Loucy (cell line): ENCODE measurements around the gene TGFB2.

Experiments
- H2AFZ ChIP-seq: fragments of 200-600 bp; sonication (generic); 2 replicates; pipeline ENCODE4 v1.6.0; 2016; ENCODE audit warnings: antibody characterized with exemption, mild to moderate bottlenecking, low read length, moderate library complexity
- H3F3A ChIP-seq: fragments of 200-600 bp; 2 replicates; pipeline ENCODE4 v1.6.0; 2016; ENCODE audit warnings: antibody characterized with exemption, low read depth, mild to moderate bottlenecking
- H3K27me3 ChIP-seq: fragments of 200-600 bp; sonication (generic); 2 replicates; pipeline ENCODE4 v1.6.1; 2014; ENCODE audit warnings: low read length, mild to moderate bottlenecking; ENCODE audit not compliant: insufficient read depth, poor library complexity, severe bottlenecking
- H3K36me3 ChIP-seq: fragments of 200-600 bp; sonication (generic); 2 replicates; pipeline ENCODE4 v1.6.1; 2016; ENCODE audit warnings: low read length; ENCODE audit not compliant: insufficient read depth
- H3K4me1 ChIP-seq: fragments of 200-600 bp; sonication (generic); 2 replicates; pipeline ENCODE4 v1.5.1; 2014; ENCODE audit warnings: low read length, mild to moderate bottlenecking; ENCODE audit not compliant: insufficient read depth, poor library complexity, severe bottlenecking
- H3K4me2 ChIP-seq: fragments of 200-600 bp; sonication (generic); 2 replicates; pipeline ENCODE4 v1.6.0; 2014; ENCODE audit warnings: antibody characterized with exemption, low read length, low read depth, mild to moderate bottlenecking; ENCODE audit not compliant: poor library complexity, severe bottlenecking
- H3K4me3 ChIP-seq: fragments of 200-600 bp; sonication (generic); 2 replicates; pipeline ENCODE4 v1.5.1; 2014; ENCODE audit warnings: low read length, mild to moderate bottlenecking, mixed read lengths; ENCODE audit not compliant: poor library complexity, severe bottlenecking
- H3K79me2 ChIP-seq: fragments of 200-600 bp; sonication (generic); 2 replicates; pipeline ENCODE4 v1.6.1; 2014; ENCODE audit warnings: low read length; ENCODE audit not compliant: insufficient read depth
- H3K9ac ChIP-seq: fragments of 200-600 bp; sonication (generic); 2 replicates; pipeline ENCODE4 v1.6.0; 2014; ENCODE audit warnings: mild to moderate bottlenecking, low read depth, low read length, moderate library complexity; ENCODE audit not compliant: poor library complexity, severe bottlenecking
- H3K9me2 ChIP-seq: fragments of 200-600 bp; sonication (generic); replicated peaks from 2 replicates; pipeline ENCODE4 v1.6.1; 2016; ENCODE audit warnings: low read depth, low read length, mixed read lengths
- H3K9me3 ChIP-seq: fragments of 200-600 bp; sonication (generic); 2 replicates; pipeline ENCODE4 v1.6.1; 2014; ENCODE audit warnings: mild to moderate bottlenecking, antibody characterized with exemption, low read length, low read depth; ENCODE audit not compliant: insufficient read depth
- H4K20me1 ChIP-seq: fragments of 200-600 bp; sonication (generic); 2 replicates; pipeline ENCODE4 v1.6.0; 2014; ENCODE audit warnings: antibody characterized with exemption, low read length, mild to moderate bottlenecking; ENCODE audit not compliant: insufficient read depth, poor library complexity, severe bottlenecking
- EZH2phosphoT487 ChIP-seq: fragments of 200-600 bp; IDR thresholded peaks from 2 replicates; pipeline ENCODE4 v1.6.1; 2018; ENCODE audit warnings: antibody characterized with exemption, mild to moderate bottlenecking, moderate library complexity, borderline replicate concordance
- TF ChIP-seq, protein P1 (sequence below): fragments of 200-600 bp; sonication (generic); conservative IDR thresholded peaks from 2 replicates; pipeline ENCODE4 v1.5.1; 2014; ENCODE audit warnings: mild to moderate bottlenecking, antibody characterized with exemption, low read length

TGFB2 gene

DNA sequence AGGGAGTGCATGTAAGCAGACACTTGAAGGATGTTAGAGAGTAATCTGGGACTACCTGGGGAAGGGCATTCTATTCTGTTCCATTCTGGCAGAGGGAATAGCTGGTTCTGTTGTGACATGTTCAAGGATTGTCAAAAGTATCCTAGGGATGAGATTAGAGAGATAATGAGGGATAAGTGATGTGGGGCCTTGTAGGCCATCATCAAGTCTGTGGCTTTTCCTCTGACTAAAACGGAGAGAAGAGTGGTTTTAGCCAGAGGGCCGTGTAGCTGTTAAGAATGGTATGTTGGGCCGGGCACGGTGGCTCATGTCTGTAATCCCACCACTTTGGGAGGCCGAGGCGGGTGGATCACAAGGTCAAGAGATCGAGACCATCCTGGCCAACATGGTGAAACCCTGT is 23.6 kb downstream of the TGFB2 start:
- no peak overlapping the region for H3K9ac ChIP-seq
- H3K4me1 ChIP-seq = no peaks in the 10 kb centered on the region
- H4K20me1 ChIP-seq = no peaks in the 10 kb centered on the region
- no peaks in the 10 kb centered on the region for H3F3A ChIP-seq
- no peak overlapping the region for H2AFZ ChIP-seq
- H3K79me2 ChIP-seq = no peaks in the 10 kb centered on the region
- H3K4me2 ChIP-seq = no peak overlapping the region
- H3K4me3 ChIP-seq = no peak overlapping the region
- H3K27me3 ChIP-seq = peaks cover 20% of the 10 kb centered on the region
- H3K36me3 ChIP-seq = no peaks in the 10 kb centered on the region
- no peaks in the 10 kb centered on the region for H3K9me2 ChIP-seq
- TF ChIP-seq EZH2phosphoT487 = no peak
- TF ChIP-seq, protein P1, sequence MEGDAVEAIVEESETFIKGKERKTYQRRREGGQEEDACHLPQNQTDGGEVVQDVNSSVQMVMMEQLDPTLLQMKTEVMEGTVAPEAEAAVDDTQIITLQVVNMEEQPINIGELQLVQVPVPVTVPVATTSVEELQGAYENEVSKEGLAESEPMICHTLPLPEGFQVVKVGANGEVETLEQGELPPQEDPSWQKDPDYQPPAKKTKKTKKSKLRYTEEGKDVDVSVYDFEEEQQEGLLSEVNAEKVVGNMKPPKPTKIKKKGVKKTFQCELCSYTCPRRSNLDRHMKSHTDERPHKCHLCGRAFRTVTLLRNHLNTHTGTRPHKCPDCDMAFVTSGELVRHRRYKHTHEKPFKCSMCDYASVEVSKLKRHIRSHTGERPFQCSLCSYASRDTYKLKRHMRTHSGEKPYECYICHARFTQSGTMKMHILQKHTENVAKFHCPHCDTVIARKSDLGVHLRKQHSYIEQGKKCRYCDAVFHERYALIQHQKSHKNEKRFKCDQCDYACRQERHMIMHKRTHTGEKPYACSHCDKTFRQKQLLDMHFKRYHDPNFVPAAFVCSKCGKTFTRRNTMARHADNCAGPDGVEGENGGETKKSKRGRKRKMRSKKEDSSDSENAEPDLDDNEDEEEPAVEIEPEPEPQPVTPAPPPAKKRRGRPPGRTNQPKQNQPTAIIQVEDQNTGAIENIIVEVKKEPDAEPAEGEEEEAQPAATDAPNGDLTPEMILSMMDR = no peak
- no peaks in the 10 kb centered on the region for H3K9me3 ChIP-seq

DNA sequence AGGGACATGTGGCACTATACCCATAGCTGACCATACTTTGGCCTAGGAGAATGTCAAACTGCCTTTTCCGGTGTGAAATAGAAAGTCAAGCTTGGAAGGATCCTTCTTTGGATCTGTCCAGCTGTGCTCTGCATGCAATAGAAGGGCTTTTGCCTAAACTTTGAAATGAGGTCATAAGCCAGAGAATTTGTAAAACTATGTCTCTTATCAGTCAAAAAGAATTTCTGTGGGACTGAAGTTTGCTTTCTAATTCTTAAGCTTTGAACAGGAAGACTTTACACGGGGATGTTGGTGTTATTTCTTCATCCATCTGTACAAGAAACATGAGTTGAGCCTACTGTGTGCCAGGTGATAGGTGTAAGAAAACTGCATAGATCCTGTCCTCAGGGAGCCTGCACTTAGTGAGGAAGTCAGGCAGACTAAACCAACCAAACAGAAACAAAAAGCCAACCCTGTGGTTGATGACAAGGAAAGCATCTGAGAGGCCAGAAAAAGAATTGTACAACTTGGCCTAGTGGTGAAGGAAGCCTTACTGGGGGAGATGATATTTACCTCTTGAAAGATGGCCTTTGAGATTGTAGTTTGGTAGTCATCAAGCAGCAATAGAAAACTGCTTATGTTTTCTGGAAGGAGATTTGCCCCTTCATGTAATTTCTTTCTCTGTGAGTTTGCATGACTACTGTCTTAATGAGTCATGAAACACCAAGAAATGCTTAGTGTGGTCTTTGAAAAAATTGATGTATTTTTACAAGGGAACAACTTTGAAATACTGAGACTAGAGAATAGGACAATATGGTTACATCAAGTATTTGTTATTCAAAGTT is 24.8 kb downstream of the TGFB2 start:
- H3K9ac ChIP-seq = no peak overlapping the region
- no peaks in the 10 kb centered on the region for H3K36me3 ChIP-seq
- H3K79me2 ChIP-seq = no peaks in the 10 kb centered on the region
- peaks cover 33% of the 10 kb centered on the region for H3K27me3 ChIP-seq
- no peaks in the 10 kb centered on the region for H3K9me3 ChIP-seq
- H3K4me1 ChIP-seq = no peaks in the 10 kb centered on the region
- H3K4me3 ChIP-seq = no peak overlapping the region
- H3K9me2 ChIP-seq = no peaks in the 10 kb centered on the region
- H2AFZ ChIP-seq = no peak overlapping the region
- no peak for TF ChIP-seq EZH2phosphoT487
- TF ChIP-seq, protein P1 = no peak
- H3F3A ChIP-seq = no peaks in the 10 kb centered on the region
- H3K4me2 ChIP-seq = no peak overlapping the region
- no peaks in the 10 kb centered on the region for H4K20me1 ChIP-seq

DNA sequence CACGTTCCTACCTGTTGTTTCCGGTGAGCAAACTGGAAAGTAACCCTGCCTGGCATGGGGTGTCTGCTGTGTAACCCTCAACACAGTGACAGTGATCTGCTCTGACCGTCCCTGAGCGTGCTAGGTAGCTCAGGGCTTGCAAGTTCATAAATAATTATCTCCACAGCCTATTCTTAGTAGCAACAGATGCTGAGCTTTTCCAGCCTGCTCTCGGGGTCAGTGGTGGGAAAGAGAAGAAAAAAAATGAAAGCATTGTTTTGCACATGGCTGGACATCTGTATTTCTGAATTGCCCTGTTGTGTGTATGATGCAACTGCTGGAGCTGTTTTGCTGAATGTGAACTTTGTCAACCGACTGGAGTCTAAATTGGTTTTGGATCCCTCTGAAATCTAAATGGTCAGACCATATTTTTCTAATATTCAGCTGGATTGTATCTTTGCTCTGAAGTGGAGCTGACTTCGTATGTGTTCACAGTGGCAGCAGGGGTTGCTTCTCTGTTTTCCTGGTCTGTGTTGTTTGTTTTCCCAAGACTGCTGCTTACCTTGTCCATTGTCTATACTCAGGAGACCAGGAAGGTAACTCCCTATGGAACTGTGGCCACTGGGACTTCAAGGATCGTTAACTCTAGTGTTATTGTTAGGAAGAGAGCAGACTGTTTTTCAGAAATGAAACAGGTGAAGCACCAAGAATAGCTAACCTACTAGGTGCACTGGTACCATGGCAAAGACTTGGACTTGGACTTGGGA is 27.0 kb downstream of the TGFB2 start:
- Histone ChIP-seq H3K4me2 (no peak overlapping the region), H3K4me1 (peaks cover 3% of the 10 kb centered on the region), H3K9me2 (no peaks in the 10 kb centered on the region), H2AFZ (no peak overlapping the region), H3K27me3 (peaks cover 53% of the 10 kb centered on the region), H3K36me3 (no peaks in the 10 kb centered on the region), H3K4me3 (no peak overlapping the region), H4K20me1 (no peaks in the 10 kb centered on the region), H3K9ac (no peak overlapping the region), H3K9me3 (no peaks in the 10 kb centered on the region), H3F3A (no peaks in the 10 kb centered on the region), H3K79me2 (no peaks in the 10 kb centered on the region)
- TF ChIP-seq EZH2phosphoT487 = no peak
- TF ChIP-seq, protein P1 = no peak
